Spleen (tissue), 7 donors: ENCODE measurements around the gene PPP2R5C.

Experiments used
- CTCF ChIP-seq, 11 experiments: fragments of 200-600 bp in 7 of 11; fragments of 450-650 bp in 4 of 11; sonication (generic) in 4 of 11; IDR thresholded peaks in 8 of 11; conservative IDR thresholded peaks in 3 of 11; 1 replicate in 7 of 11; 2 replicates in 4 of 11; pipeline versions ENCODE4 v1.4.0 to v1.8.0; 2016 to 2021; ENCODE audit warnings: antibody characterized with exemption in 11 of 11, inconsistent platforms in 4 of 11, mild to moderate bottlenecking in 1 of 11
- POLR2A ChIP-seq, 3 donors: fragments of 450-650 bp; IDR thresholded peaks; one replicate each; pipeline ENCODE4 v1.5.1; 2017; ENCODE audit warnings: antibody characterized with exemption in 3 of 3, mild to moderate bottlenecking in 1 of 3
- POLR2AphosphoS5 ChIP-seq, 3 donors: sonication (generic); formaldehyde crosslinking; IDR thresholded peaks; one replicate each; pipeline ENCODE4 v1.5.1; 2017; ENCODE audit warnings: antibody characterized with exemption in 3 of 3
- donor health status: DM: no; HTN: no; CAD: no; lungs with moderate emphysema.
- donor health status: DM: no; HTN: no; CAD: no.
- donor health status: DM: no; HTN: no; CAD: no.

- TF ChIP-seq POLR2AphosphoS5 (IDR thresholded peaks at IDR 0.05) (no peak), CTCF (IDR thresholded peaks at IDR 0.05 in 8 of 11, conservative IDR thresholded peaks at IDR 0.05 in 3 of 11) (no peak), POLR2A (IDR thresholded peaks at IDR 0.05) (no peak)
Measured at GRCh38 chr14:101961746-101962502, 200.4 kb downstream of the PPP2R5C start.
